Loucy (cell line): ENCODE data around the gene GSTM3.

ENCODE experiments used
- H2AFZ ChIP-seq: fragments of 200-600 bp; sonication (generic); 2 replicates; pipeline ENCODE4 v1.6.0; 2016; ENCODE audit warnings: antibody characterized with exemption, mild to moderate bottlenecking, low read length, moderate library complexity
- H3F3A ChIP-seq: fragments of 200-600 bp; 2 replicates; pipeline ENCODE4 v1.6.0; 2016; ENCODE audit warnings: antibody characterized with exemption, low read depth, mild to moderate bottlenecking
- H3K27me3 ChIP-seq: fragments of 200-600 bp; sonication (generic); 2 replicates; pipeline ENCODE4 v1.6.1; 2014; ENCODE audit warnings: low read length, mild to moderate bottlenecking; ENCODE audit not compliant: insufficient read depth, poor library complexity, severe bottlenecking
- H3K36me3 ChIP-seq: fragments of 200-600 bp; sonication (generic); 2 replicates; pipeline ENCODE4 v1.6.1; 2016; ENCODE audit warnings: low read length; ENCODE audit not compliant: insufficient read depth
- H3K4me1 ChIP-seq: fragments of 200-600 bp; sonication (generic); 2 replicates; pipeline ENCODE4 v1.5.1; 2014; ENCODE audit warnings: low read length, mild to moderate bottlenecking; ENCODE audit not compliant: insufficient read depth, poor library complexity, severe bottlenecking
- H3K4me2 ChIP-seq: fragments of 200-600 bp; sonication (generic); 2 replicates; pipeline ENCODE4 v1.6.0; 2014; ENCODE audit warnings: antibody characterized with exemption, low read length, low read depth, mild to moderate bottlenecking; ENCODE audit not compliant: poor library complexity, severe bottlenecking
- H3K4me3 ChIP-seq: fragments of 200-600 bp; sonication (generic); 2 replicates; pipeline ENCODE4 v1.5.1; 2014; ENCODE audit warnings: low read length, mild to moderate bottlenecking, mixed read lengths; ENCODE audit not compliant: poor library complexity, severe bottlenecking
- H3K79me2 ChIP-seq: fragments of 200-600 bp; sonication (generic); 2 replicates; pipeline ENCODE4 v1.6.1; 2014; ENCODE audit warnings: low read length; ENCODE audit not compliant: insufficient read depth
- H3K9ac ChIP-seq: fragments of 200-600 bp; sonication (generic); 2 replicates; pipeline ENCODE4 v1.6.0; 2014; ENCODE audit warnings: mild to moderate bottlenecking, low read depth, low read length, moderate library complexity; ENCODE audit not compliant: poor library complexity, severe bottlenecking
- H3K9me2 ChIP-seq: fragments of 200-600 bp; sonication (generic); replicated peaks from 2 replicates; pipeline ENCODE4 v1.6.1; 2016; ENCODE audit warnings: low read depth, low read length, mixed read lengths
- H3K9me3 ChIP-seq: fragments of 200-600 bp; sonication (generic); 2 replicates; pipeline ENCODE4 v1.6.1; 2014; ENCODE audit warnings: mild to moderate bottlenecking, antibody characterized with exemption, low read length, low read depth; ENCODE audit not compliant: insufficient read depth
- H4K20me1 ChIP-seq: fragments of 200-600 bp; sonication (generic); 2 replicates; pipeline ENCODE4 v1.6.0; 2014; ENCODE audit warnings: antibody characterized with exemption, low read length, mild to moderate bottlenecking; ENCODE audit not compliant: insufficient read depth, poor library complexity, severe bottlenecking
- CTCF ChIP-seq: fragments of 200-600 bp; sonication (generic); conservative IDR thresholded peaks from 2 replicates; pipeline ENCODE4 v1.5.1; 2014; ENCODE audit warnings: mild to moderate bottlenecking, antibody characterized with exemption, low read length
- EZH2phosphoT487 ChIP-seq: fragments of 200-600 bp; IDR thresholded peaks from 2 replicates; pipeline ENCODE4 v1.6.1; 2018; ENCODE audit warnings: antibody characterized with exemption, mild to moderate bottlenecking, moderate library complexity, borderline replicate concordance

The GSTM3 gene

GRCh38 chr1:109777980-109778625 is 37.3 kb upstream of the GSTM3 start:
- no peak overlapping the region for H3K4me3 ChIP-seq
- no peak overlapping the region for H3K4me2 ChIP-seq
- H3K79me2 ChIP-seq, result no peaks in the 10 kb centered on the region
- H2AFZ ChIP-seq, result no peak overlapping the region
- H3K36me3 ChIP-seq, result no peaks in the 10 kb centered on the region; the same call in 1 of the 2 replicates
- TF ChIP-seq CTCF (no peak), EZH2phosphoT487 (no peak)
- no peaks in the 10 kb centered on the region for H3K27me3 ChIP-seq
- no peaks in the 10 kb centered on the region for H3F3A ChIP-seq
- peak overlapping the region; percentile 52 for H3K9ac ChIP-seq
- peaks cover 7% of the 10 kb centered on the region; the same call in 1 of the 2 replicates for H3K9me3 ChIP-seq
- H4K20me1 ChIP-seq, result no peaks in the 10 kb centered on the region
- H3K4me1 ChIP-seq, result peaks cover 14% of the 10 kb centered on the region
- no peaks in the 10 kb centered on the region for H3K9me2 ChIP-seq

GRCh38 chr1:109777436-109777835 is 36.6 kb upstream of the GSTM3 start:
- Histone ChIP-seq H2AFZ (peak overlapping the region; percentile 59), H3F3A (no peaks in the 10 kb centered on the region), H3K27me3 (no peaks in the 10 kb centered on the region), H4K20me1 (no peaks in the 10 kb centered on the region), H3K79me2 (no peaks in the 10 kb centered on the region), H3K4me2 (peak overlapping the region; percentile 29), H3K9me2 (no peaks in the 10 kb centered on the region), H3K9ac (peak overlapping the region; percentile 52), H3K4me3 (no peak overlapping the region), H3K4me1 (peaks cover 17% of the 10 kb centered on the region), H3K36me3 (no peaks in the 10 kb centered on the region; the same call in 1 of the 2 replicates), H3K9me3 (peaks cover 7% of the 10 kb centered on the region; the same call in 1 of the 2 replicates)
- TF ChIP-seq EZH2phosphoT487 (no peak), CTCF (no peak)

GRCh38 chr1:109776911-109777310 is 36.1 kb upstream of the GSTM3 start:
- no peaks in the 10 kb centered on the region for H3K9me2 ChIP-seq
- H3K4me2 ChIP-seq, result peak overlapping the region; percentile 29
- H3K36me3 ChIP-seq, result no peaks in the 10 kb centered on the region; the same call in 1 of the 2 replicates
- no peak for TF ChIP-seq EZH2phosphoT487
- TF ChIP-seq CTCF, result peak; percentile 98
- H4K20me1 ChIP-seq, result no peaks in the 10 kb centered on the region
- peak overlapping the region; percentile 52 for H3K9ac ChIP-seq
- no peaks in the 10 kb centered on the region for H3K27me3 ChIP-seq
- H3K79me2 ChIP-seq, result no peaks in the 10 kb centered on the region
- no peaks in the 10 kb centered on the region for H3F3A ChIP-seq
- H3K4me3 ChIP-seq, result no peak overlapping the region
- peaks cover 7% of the 10 kb centered on the region; the same call in 1 of the 2 replicates for H3K9me3 ChIP-seq
- peak overlapping the region; percentile 59 for H2AFZ ChIP-seq
- H3K4me1 ChIP-seq, result peaks cover 21% of the 10 kb centered on the region
